Suprapubic skin (tissue), 3 donors: ENCODE data around the gene NME8.

Source experiments
- EP300 ChIP-seq: sonication (generic); formaldehyde crosslinking; IDR thresholded peaks from one replicate; pipeline ENCODE4 v1.6.1; 2017; ENCODE audit warnings: antibody characterized with exemption
- TF ChIP-seq, protein P1 (sequence below), 2 donors: fragments of 200-600 bp in 1 of 2; fragments of 450-650 bp in 1 of 2; sonication (generic) in 1 of 2; IDR thresholded peaks; one replicate each; pipeline ENCODE4 v1.5.1; 2016 to 2019; ENCODE audit warnings: antibody characterized with exemption in 2 of 2, mild to moderate bottlenecking in 1 of 2, moderate library complexity in 1 of 2

DNA sequence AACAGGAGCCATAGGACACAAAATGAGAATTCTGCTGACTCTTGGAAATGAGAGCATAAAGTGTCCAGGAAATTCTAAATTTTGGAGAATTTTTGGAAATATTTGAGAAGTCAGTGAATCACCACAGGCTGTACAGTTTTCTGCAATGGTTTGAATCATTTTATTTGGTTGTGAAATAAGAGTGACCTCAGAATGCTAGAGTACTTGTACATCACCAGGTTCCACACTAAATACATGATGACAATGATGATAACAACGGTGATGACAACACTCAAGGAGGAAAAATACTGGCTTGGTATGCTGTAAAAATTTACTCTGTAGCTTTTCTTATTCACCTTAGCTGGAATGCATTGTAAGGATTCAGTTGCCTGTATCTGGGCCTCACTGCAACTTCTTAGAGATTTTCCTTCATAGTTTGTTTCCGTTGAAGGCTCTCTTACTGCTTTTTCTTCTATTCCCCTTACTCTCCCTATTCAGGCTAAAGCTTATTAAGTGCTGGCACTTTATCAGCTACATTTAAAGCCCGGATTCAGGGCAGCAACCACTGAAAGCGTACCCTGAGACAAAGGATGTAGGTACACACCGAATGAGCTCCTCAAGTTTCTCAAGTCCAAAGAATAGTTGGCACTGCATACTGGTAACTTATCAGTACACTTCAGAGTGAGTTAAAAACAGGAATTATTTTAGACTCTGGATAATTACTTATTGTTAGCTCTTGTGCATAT, 30.2 kb upstream of the NME8 start:
- TF ChIP-seq, protein P1, sequence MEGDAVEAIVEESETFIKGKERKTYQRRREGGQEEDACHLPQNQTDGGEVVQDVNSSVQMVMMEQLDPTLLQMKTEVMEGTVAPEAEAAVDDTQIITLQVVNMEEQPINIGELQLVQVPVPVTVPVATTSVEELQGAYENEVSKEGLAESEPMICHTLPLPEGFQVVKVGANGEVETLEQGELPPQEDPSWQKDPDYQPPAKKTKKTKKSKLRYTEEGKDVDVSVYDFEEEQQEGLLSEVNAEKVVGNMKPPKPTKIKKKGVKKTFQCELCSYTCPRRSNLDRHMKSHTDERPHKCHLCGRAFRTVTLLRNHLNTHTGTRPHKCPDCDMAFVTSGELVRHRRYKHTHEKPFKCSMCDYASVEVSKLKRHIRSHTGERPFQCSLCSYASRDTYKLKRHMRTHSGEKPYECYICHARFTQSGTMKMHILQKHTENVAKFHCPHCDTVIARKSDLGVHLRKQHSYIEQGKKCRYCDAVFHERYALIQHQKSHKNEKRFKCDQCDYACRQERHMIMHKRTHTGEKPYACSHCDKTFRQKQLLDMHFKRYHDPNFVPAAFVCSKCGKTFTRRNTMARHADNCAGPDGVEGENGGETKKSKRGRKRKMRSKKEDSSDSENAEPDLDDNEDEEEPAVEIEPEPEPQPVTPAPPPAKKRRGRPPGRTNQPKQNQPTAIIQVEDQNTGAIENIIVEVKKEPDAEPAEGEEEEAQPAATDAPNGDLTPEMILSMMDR (IDR thresholded peaks at IDR 0.05) = no peak
- no peak for TF ChIP-seq EP300
